IMR-90 (cell line): Measurements from ENCODE around the gene QTRT2.

Source experiments
- SMC3 ChIP-seq: fragments of 150-350 bp; IDR thresholded peaks from 2 replicates; pipeline ENCODE4 v1.6.1; 2016; ENCODE audit warnings: low read depth, mild to moderate bottlenecking, antibody characterized with exemption, low read length, moderate library complexity
- TF ChIP-seq, protein P1 (sequence below): conservative IDR thresholded peaks from 2 replicates; pipeline ENCODE4 v1.5.1; 2012; ENCODE audit warnings: mild to moderate bottlenecking, low read depth, low read length, improper control_type of control experiment

DNA sequence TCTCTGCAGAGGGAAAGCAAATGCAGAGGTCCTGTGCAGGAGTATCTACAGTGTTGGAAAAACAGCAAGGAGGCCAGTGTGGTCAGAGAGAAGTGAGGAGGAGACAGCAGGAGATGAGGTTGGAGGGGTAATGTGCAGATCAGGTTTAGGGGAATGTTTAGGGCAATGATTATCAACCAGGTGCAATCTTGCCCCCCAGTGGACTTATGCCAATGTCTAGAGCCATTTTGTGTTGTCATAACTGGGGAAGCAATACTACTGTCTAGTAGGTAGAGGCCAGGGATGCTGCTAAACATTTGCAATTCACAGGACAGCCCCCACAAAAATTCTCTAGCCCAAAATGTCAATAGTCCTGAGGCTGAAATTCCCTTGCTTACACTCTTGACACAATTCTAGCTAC is 13.3 kb upstream of the QTRT2 start:
- TF ChIP-seq, protein P1, sequence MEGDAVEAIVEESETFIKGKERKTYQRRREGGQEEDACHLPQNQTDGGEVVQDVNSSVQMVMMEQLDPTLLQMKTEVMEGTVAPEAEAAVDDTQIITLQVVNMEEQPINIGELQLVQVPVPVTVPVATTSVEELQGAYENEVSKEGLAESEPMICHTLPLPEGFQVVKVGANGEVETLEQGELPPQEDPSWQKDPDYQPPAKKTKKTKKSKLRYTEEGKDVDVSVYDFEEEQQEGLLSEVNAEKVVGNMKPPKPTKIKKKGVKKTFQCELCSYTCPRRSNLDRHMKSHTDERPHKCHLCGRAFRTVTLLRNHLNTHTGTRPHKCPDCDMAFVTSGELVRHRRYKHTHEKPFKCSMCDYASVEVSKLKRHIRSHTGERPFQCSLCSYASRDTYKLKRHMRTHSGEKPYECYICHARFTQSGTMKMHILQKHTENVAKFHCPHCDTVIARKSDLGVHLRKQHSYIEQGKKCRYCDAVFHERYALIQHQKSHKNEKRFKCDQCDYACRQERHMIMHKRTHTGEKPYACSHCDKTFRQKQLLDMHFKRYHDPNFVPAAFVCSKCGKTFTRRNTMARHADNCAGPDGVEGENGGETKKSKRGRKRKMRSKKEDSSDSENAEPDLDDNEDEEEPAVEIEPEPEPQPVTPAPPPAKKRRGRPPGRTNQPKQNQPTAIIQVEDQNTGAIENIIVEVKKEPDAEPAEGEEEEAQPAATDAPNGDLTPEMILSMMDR: no peak
- no peak for TF ChIP-seq SMC3
